ENCODE measurements around the gene ACOX3.

Gene ACOX3

GRCh38 chr4:8370835-8371595, 69.5 kb downstream of the ACOX3 start:
- FAIRE-seq = no peak

GRCh38 chr4:8370106-8370787, 70.3 kb downstream of the ACOX3 start:
- FAIRE-seq = no peak

GRCh38 chr4:8369426-8370105, 71.0 kb downstream of the ACOX3 start:
- no peak for FAIRE-seq

GRCh38 chr4:8368998-8369397, 71.5 kb downstream of the ACOX3 start:
- no peak for FAIRE-seq

- no peak for FAIRE-seq
Measured at GRCh38 chr4:8368061-8368481, 72.5 kb downstream of the ACOX3 start.

GRCh38 chr4:8366601-8367000, 73.9 kb downstream of the ACOX3 start:
- FAIRE-seq = no peak

- FAIRE-seq = no peak
Measured at GRCh38 chr4:8365951-8366350, 74.6 kb downstream of the ACOX3 start.

GRCh38 chr4:8365353-8365752, 75.2 kb downstream of the ACOX3 start:
- FAIRE-seq = no peak

- FAIRE-seq = no peak
Measured at GRCh38 chr4:8364848-8365350, 75.6 kb downstream of the ACOX3 start.

GRCh38 chr4:8364141-8364540, 76.4 kb downstream of the ACOX3 start:
- FAIRE-seq = no peak

- FAIRE-seq = no peak
Measured at GRCh38 chr4:8362483-8362882, 78.0 kb downstream of the ACOX3 start.

- no peak for FAIRE-seq
Measured at GRCh38 chr4:8359193-8359592, 81.3 kb downstream of the ACOX3 start.

GRCh38 chr4:8356856-8357255, 83.7 kb downstream of the ACOX3 start:
- FAIRE-seq = no peak

GRCh38 chr4:8355864-8356565, 84.5 kb downstream of the ACOX3 start:
- no peak for FAIRE-seq

GRCh38 chr4:8355306-8355705, 85.2 kb downstream of the ACOX3 start:
- no peak for FAIRE-seq

GRCh38 chr4:8353912-8354453, 86.5 kb downstream of the ACOX3 start:
- FAIRE-seq = no peak

GRCh38 chr4:8353158-8353669, 87.3 kb downstream of the ACOX3 start:
- FAIRE-seq = no peak

- FAIRE-seq = no peak
Measured at GRCh38 chr4:8352368-8353157, 88.0 kb downstream of the ACOX3 start.

GRCh38 chr4:8351931-8352367, 88.6 kb downstream of the ACOX3 start:
- no peak for FAIRE-seq

- no peak for FAIRE-seq
Measured at GRCh38 chr4:8350841-8351461, 89.6 kb downstream of the ACOX3 start.

- no peak for FAIRE-seq
Measured at GRCh38 chr4:8350352-8350751, 90.2 kb downstream of the ACOX3 start.
